Subcutaneous abdominal adipose tissue (tissue), 5 donors: ENCODE results near the gene TPST2.
A peak's percentile ranks its signal among the peaks of the same experiment; 100 is the strongest.

ENCODE experiments used
- H3K27ac ChIP-seq: one replicate; pipeline ENCODE4 v1.7.0; 2013; ENCODE audit warnings: low read depth, mild to moderate bottlenecking, inconsistent platforms, low read length, moderate library complexity
- H3K27me3 ChIP-seq, 5 donors: one replicate each; pipeline ENCODE4 v1.7.0; 2013; ENCODE audit warnings: low read length in 5 of 5, inconsistent platforms in 1 of 5; ENCODE audit not compliant: control insufficient read depth in 5 of 5, insufficient read depth in 4 of 5
- H3K36me3 ChIP-seq, 5 donors: one replicate each; pipeline ENCODE4 v1.7.0; 2013; ENCODE audit warnings: low read length in 5 of 5; ENCODE audit not compliant: control insufficient read depth in 5 of 5, insufficient read depth in 5 of 5
- H3K4me1 ChIP-seq, 5 donors: one replicate each; pipeline ENCODE4 v1.7.0; 2013; ENCODE audit warnings: low read length in 5 of 5, mild to moderate bottlenecking in 3 of 5, moderate library complexity in 1 of 5; ENCODE audit not compliant: control insufficient read depth in 5 of 5, insufficient read depth in 5 of 5
- H3K4me3 ChIP-seq, 5 donors: one replicate each; pipeline ENCODE4 v1.7.0; 2013; ENCODE audit warnings: low read length in 5 of 5, low read depth in 1 of 5
- H3K9ac ChIP-seq, 5 donors: one replicate each; pipeline ENCODE4 v1.7.0; 2013; ENCODE audit warnings: low read length in 5 of 5, mild to moderate bottlenecking in 4 of 5, moderate library complexity in 3 of 5
- H3K9me3 ChIP-seq, 5 donors: one replicate each; pipeline ENCODE4 v1.7.0; 2013; ENCODE audit warnings: low read length in 5 of 5; ENCODE audit not compliant: control insufficient read depth in 5 of 5
- donor health status: healthy.
- donor health status: healthy.
- donor health status: healthy.
- donor health status: healthy.
- donor health status: healthy.

TPST2 gene

DNA sequence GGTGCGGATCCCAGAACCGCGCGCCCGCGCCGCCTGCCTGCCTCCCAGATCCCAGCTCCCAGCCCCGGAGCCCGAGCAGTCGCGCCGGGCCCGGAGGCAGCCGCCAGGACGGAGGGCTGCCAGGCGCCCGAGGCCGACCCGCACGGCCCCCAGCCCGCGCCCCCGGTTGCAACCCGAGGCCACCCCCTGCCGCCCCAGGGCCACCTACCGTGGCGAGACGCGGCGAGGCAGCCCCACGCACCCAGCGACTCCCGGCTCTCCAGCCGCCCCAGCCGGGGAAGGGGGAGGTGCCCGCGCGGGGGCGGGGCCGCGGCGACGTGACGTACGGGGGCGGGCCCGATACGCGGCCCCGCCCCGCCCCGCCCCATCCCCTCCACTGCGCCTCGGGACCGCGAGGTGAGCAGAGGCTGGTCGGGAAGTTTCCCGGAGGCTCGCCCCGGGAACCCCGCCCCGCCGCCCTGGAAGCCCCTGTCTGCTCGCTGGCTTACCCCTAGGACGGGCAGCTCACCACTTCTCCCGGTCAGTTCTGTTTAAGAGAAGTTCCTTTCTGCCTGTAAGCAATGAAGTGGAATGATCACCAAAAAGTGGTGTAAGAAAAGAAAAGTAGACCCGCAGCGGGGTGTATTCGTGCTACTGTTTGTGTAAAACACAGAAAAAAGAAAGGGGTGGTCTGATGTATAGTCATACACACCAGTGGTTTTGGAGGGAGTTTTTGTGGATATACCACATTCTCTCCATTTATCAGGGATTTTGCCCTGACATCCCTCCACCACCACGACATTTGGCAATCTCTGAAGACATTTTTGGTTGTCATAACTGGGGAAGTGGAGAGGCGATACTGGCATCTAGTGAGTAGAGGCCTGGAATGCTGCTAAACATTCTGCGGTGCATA, at the start of gene TPST2:
Gene TPST2 (minus strand): TSS at position 288 of the 892 bp plus-strand sequence. CDS start 48,502 bp downstream, outside the sequence.
- peak within 1 kb of the TSS; percentile 73 to 86 (median 85) for H3K4me3 ChIP-seq
- peaks cover 0 to 2% (median 0%) of the 10 kb centered on the region in 5 donors for H3K9me3 ChIP-seq
- H3K36me3 ChIP-seq, result no peaks in the 10 kb centered on the region
- H3K27me3 ChIP-seq, result no peaks in the 10 kb centered on the region
- peaks cover 0 to 46% (median 38%) of the 10 kb centered on the region in 5 donors for H3K4me1 ChIP-seq
- H3K9ac ChIP-seq, result peak within 1 kb of the TSS; percentile 81 to 94 (median 89)
- H3K27ac ChIP-seq, result peak within 1 kb of the TSS; percentile 90

DNA sequence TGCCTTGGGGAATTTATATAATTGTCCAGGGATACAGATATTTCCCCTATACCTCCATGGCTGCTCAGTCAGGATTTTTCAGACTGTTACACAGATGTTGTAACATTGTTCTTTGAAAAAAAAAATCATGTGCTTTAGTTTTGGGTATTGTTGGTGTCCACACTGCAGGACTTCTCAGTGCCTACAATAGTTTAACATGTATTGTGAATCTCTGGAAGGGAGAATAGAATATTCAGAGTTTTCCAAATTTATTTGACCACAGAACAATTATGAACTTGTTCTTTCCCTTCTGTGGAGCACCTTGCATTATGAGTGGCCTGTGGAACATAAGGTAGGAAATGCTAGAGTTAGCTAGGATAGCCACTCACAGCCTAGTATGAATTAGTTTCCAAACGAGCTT, 46.4 kb upstream of the TPST2 start:
- no peaks in the 10 kb centered on the region for H3K9me3 ChIP-seq

DNA sequence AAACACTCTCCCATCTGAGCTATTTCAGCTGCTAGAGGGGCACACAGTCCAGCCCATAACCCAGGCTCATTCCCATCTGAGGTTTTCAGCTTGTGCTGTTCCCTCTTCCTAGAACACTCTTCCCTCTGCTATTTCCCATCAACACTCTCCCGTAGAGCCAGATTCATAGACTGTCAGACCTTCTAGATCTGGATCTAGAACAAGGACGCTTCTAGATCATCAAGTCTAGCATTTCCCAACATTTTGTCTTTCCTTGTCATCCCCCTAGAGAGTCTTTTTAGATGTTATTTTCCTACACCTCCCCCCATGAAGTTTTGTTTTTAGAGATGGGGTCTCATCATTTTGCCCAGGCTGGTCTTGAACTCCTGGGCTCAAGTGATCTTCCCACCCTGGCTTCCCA, 45.2 kb upstream of the TPST2 start:
- H3K4me1 ChIP-seq, result peaks cover 0 to 10% (median 0%) of the 10 kb centered on the region in 5 donors
- no peak overlapping the region for H3K9ac ChIP-seq
- H3K27ac ChIP-seq, result no peak overlapping the region
- H3K36me3 ChIP-seq, result no peaks in the 10 kb centered on the region
- H3K4me3 ChIP-seq, result no peak overlapping the region
- H3K9me3 ChIP-seq, result peaks cover 0 to 6% (median 0%) of the 10 kb centered on the region in 5 donors
- H3K27me3 ChIP-seq, result peaks cover 0 to 8% (median 0%) of the 10 kb centered on the region in 5 donors

More for the DNA sequence above, 46.4 kb upstream of the TPST2 start:
- no peak overlapping the region for H3K27ac ChIP-seq
- no peak overlapping the region for H3K4me3 ChIP-seq
- peaks cover 0 to 8% (median 0%) of the 10 kb centered on the region in 5 donors for H3K27me3 ChIP-seq
- no peak overlapping the region for H3K9ac ChIP-seq
- peaks cover 0 to 10% (median 0%) of the 10 kb centered on the region in 5 donors for H3K4me1 ChIP-seq
- no peaks in the 10 kb centered on the region for H3K36me3 ChIP-seq

DNA sequence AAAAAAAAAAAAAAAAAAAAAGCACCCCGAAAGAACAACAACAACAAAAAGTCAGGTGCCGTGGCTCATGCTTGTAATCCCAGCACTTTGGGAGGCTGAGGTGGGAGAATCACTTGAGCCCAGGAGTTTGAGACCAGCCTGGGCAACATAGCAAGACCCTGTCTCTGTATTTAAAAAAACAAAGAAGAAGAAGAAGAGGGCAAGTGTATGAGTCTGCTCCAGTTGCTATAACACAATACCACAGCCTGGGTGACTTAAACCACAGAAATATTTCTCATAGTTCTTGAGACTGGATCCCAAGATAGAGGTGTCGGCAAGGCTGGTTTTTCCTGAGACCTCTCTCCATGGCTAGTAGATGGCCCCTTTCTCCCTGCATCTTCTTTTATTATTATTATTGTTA, 44.3 kb upstream of the TPST2 start:
- no peak overlapping the region for H3K4me3 ChIP-seq
- H3K9ac ChIP-seq, result no peak overlapping the region
- H3K27me3 ChIP-seq, result peaks cover 0 to 8% (median 0%) of the 10 kb centered on the region in 5 donors
- peaks cover 0 to 9% (median 0%) of the 10 kb centered on the region in 5 donors for H3K9me3 ChIP-seq
- peaks cover 0 to 10% (median 0%) of the 10 kb centered on the region in 5 donors for H3K4me1 ChIP-seq
- no peak overlapping the region for H3K27ac ChIP-seq
- no peaks in the 10 kb centered on the region for H3K36me3 ChIP-seq

DNA sequence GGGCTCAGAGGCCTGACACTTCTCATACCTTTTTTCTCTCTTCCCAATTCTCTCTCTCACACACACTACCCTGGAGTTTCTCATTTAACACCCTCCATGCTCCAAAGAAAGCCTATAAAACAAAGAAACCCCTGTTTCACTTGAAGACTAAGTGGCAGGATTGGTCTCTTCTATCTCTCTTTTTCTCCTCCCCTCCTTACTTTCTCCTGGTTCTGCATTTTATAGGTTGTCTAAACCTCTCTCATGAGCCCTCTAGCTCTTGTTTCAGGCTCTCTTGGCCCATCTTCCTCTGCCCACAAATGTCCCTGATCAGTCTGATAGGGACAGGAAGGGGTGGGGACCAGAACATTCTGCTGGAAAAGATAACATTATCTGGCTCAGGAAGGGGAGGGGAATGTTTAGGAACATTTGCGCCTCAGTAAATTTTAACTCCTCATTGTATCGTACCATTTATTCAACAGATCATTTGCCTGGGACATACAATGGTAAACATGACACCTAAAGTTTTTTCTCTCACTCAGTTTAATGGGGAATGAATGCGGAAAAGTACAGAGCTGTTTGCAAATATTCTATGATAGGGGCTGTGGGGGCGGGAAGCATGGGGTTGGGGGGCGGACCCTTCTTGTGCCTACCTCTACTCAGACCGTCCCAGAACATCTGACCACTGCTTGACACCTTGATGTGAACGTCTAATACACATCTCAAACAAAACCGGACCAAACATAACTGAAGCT, 42.7 kb upstream of the TPST2 start:
- Histone ChIP-seq H3K9ac (no peak overlapping the region), H3K36me3 (no peaks in the 10 kb centered on the region), H3K4me3 (no peak overlapping the region), H3K27me3 (peaks cover 0 to 4% (median 0%) of the 10 kb centered on the region in 5 donors), H3K9me3 (peaks cover 0 to 9% (median 0%) of the 10 kb centered on the region in 5 donors), H3K27ac (no peak overlapping the region), H3K4me1 (peaks cover 0 to 10% (median 0%) of the 10 kb centered on the region in 5 donors)

DNA sequence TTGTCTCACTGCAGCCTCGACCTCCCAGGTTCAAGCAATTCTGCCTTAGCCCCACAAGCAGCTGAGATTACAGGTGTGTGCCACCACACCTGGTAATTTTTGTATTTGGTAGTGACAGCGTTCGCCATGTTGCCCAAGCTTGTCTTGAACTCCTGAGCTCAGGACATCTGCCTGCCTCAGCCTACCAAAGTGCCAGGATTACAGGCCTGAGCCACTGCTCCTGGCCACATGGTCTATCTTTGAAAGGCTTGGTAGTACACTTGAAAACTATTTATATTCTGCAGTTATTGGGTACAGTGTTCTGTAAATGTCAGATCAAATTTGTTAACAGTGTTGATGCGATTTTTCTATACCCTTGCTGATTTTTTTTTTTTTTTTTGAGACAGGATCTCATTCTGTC, 41.4 kb upstream of the TPST2 start:
- H3K4me3 ChIP-seq, result no peak overlapping the region

DNA sequence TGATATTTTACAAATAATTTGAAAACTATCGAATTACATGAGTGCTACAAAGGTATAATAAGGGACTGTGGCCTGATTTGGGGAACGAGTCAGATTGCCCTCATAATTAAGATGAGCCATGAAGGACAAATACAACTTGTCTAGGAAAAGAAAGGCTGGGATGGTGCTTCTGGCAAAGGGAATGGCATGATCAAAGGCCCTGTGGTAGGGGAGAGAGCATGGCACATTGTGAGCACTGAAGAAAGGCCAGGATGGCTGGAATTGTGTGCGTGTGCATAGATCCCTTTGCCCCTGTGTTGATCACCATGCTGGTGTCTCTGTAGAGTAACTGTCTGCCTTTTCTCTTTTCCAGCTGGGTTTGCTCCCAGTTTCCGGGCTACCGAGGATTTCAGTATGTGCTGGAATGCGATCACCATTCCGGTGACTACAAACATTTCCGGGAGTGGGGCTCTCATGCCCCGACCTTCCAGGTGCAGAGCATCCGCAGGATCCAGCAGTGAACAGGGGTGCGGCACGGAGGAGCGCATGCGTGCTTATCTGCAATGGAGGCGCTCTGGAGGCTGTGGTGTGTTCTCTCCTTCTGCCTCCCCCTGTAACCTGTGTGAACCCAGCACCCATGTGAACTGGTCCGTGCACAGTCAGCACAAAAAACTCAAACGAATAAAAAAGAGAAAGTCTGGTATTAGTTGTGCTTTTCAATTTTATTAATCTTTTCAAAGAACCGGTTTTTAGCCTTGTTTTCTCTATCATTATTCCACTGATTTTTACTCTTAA, 40.2 kb upstream of the TPST2 start:
- no peak overlapping the region for H3K27ac ChIP-seq
- peaks cover 0 to 9% (median 0%) of the 10 kb centered on the region in 5 donors for H3K9me3 ChIP-seq
- H3K27me3 ChIP-seq, result peaks cover 0 to 4% (median 0%) of the 10 kb centered on the region in 5 donors
- no peak overlapping the region for H3K4me3 ChIP-seq
- H3K4me1 ChIP-seq, result peaks cover 0 to 10% (median 0%) of the 10 kb centered on the region in 5 donors
- no peaks in the 10 kb centered on the region for H3K36me3 ChIP-seq
- H3K9ac ChIP-seq, result no peak overlapping the region

More for the DNA sequence above, 41.4 kb upstream of the TPST2 start:
- Histone ChIP-seq H3K27ac (no peak overlapping the region), H3K9me3 (peaks cover 0 to 9% (median 0%) of the 10 kb centered on the region in 5 donors), H3K27me3 (peaks cover 0 to 4% (median 0%) of the 10 kb centered on the region in 5 donors), H3K4me1 (peaks cover 0 to 10% (median 0%) of the 10 kb centered on the region in 5 donors), H3K36me3 (no peaks in the 10 kb centered on the region), H3K9ac (no peak overlapping the region)

DNA sequence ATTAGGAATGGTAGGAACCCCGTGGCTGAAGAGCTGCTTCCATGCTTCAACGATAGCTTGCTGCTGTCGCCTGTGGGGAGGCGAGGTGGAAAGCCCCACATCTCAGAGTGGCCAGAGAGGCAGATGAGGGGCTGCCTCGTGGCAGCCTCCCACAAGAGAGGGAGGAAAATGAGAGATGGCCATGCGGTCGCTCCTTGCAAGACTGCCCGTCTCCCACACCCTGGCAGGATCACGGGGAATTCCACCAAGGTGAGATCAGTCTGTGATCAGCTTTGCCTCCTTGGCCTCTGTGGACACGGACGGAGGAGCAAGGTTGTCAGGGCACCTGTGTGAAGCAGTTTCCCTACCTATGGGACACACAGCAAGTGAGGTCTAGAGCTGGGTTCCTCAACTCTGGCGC, 34.9 kb upstream of the TPST2 start:
- no peaks in the 10 kb centered on the region for H3K36me3 ChIP-seq
- no peaks in the 10 kb centered on the region for H3K9me3 ChIP-seq
- H3K27me3 ChIP-seq, result peaks cover 0 to 7% (median 2%) of the 10 kb centered on the region in 5 donors
- no peak overlapping the region for H3K9ac ChIP-seq
- H3K27ac ChIP-seq, result no peak overlapping the region
- peaks cover 0 to 2% (median 0%) of the 10 kb centered on the region in 5 donors for H3K4me1 ChIP-seq
- no peak overlapping the region for H3K4me3 ChIP-seq

DNA sequence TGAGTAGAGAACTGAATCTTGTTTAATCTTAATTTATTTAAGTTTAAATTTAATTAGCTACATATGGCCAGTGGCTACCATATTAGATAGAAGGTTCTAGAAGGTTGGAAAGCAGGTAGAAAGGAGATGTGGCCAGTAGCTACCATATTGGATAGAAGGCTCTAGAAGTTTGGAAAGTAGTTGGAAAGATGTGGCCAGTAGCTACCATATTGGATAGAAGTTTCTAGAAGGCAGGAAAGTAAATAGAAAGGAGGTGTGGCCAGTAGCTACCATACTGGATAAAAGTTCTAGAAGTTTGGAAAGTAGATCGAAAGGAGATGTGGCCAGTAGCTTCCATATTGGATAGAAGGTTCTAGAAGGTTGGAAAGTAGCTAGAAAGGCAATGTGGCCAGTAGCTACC, 34.1 kb upstream of the TPST2 start:
- Histone ChIP-seq H3K4me3 (no peak overlapping the region), H3K9me3 (no peaks in the 10 kb centered on the region), H3K27ac (no peak overlapping the region), H3K4me1 (peaks cover 0 to 10% (median under 1%) of the 10 kb centered on the region in 5 donors), H3K9ac (no peak overlapping the region), H3K27me3 (peaks cover 0 to 7% (median 2%) of the 10 kb centered on the region in 5 donors), H3K36me3 (no peaks in the 10 kb centered on the region)
